GM23338 (cell line): Measurements from ENCODE around the gene ADGRF1. TPM values are rescaled to one million over a fixed set of nuclear protein-coding genes. Genes with fewer than 3 reads are reported as not detected.

Source experiments
- ATAC-seq: fragments of 200-7000 bp; cut with Tn5 transposase; 3 replicates; pipeline ENCODE4 v1.9.1; 2020
- DNase-seq: peaks from one replicate; pipeline ENCODE4 v3.0.0-alpha.2; 2015; ENCODE audit warnings: low spot score
- H2AFZ ChIP-seq: fragments of 200-600 bp; sonication (generic); 2 replicates; pipeline ENCODE4 v1.8.0; 2016; ENCODE audit warnings: antibody characterized with exemption, mild to moderate bottlenecking, moderate library complexity
- H3F3A ChIP-seq: fragments of 200-600 bp; sonication (generic); replicated peaks from 2 replicates; pipeline ENCODE4 v1.8.0; 2017; ENCODE audit warnings: antibody characterized with exemption, mixed run types, low read depth
- H3K27ac ChIP-seq: fragments of 200-600 bp; sonication (generic); 2 replicates; pipeline ENCODE4 v1.6.1; 2016; ENCODE audit warnings: low read depth
- H3K27me3 ChIP-seq: fragments of 200-600 bp; sonication (generic); 2 replicates; pipeline ENCODE4 v1.8.0; 2016; ENCODE audit warnings: mild to moderate bottlenecking, mixed run types, moderate library complexity; ENCODE audit not compliant: insufficient read depth
- H3K36me3 ChIP-seq: fragments of 200-600 bp; sonication (generic); 2 replicates; pipeline ENCODE4 v1.8.0; 2016; ENCODE audit warnings: mild to moderate bottlenecking; ENCODE audit not compliant: insufficient read depth
- H3K4me1 ChIP-seq: fragments of 200-600 bp; sonication (generic); 2 replicates; pipeline ENCODE4 v1.8.0; 2016; ENCODE audit warnings: mild to moderate bottlenecking, moderate library complexity; ENCODE audit not compliant: insufficient read depth
- H3K4me2 ChIP-seq: fragments of 200-600 bp; sonication (generic); 2 replicates; pipeline ENCODE4 v1.7.1; 2017; ENCODE audit warnings: mixed run types
- H3K4me3 ChIP-seq: fragments of 200-600 bp; sonication (generic); 2 replicates; pipeline ENCODE4 v1.6.1; 2016; ENCODE audit warnings: mixed run types
- H3K79me2 ChIP-seq: fragments of 200-600 bp; sonication (generic); replicated peaks from 2 replicates; pipeline ENCODE4 v1.8.0; 2017; ENCODE audit warnings: mild to moderate bottlenecking; ENCODE audit not compliant: insufficient read depth
- H3K9me2 ChIP-seq: fragments of 200-600 bp; sonication (generic); 2 replicates; pipeline ENCODE4 v1.8.0; 2017; ENCODE audit not compliant: insufficient read depth
- H4K20me1 ChIP-seq: fragments of 200-600 bp; sonication (generic); replicated peaks from 2 replicates; pipeline ENCODE4 v1.8.0; 2017; ENCODE audit warnings: mild to moderate bottlenecking; ENCODE audit not compliant: insufficient read depth
- H3K27ac Mint-ChIP-seq: 2 replicates; pipeline ENCODE4 v1.8.0; 2020; ENCODE audit warnings: inconsistent platforms, mild to moderate bottlenecking, moderate library complexity, mixed read lengths
- H3K27me3 Mint-ChIP-seq: 3 replicates; pipeline ENCODE4 v1.8.0; 2022; ENCODE audit warnings: low read depth, mild to moderate bottlenecking, moderate library complexity, mixed read lengths, inconsistent platforms; ENCODE audit not compliant: insufficient read depth, poor library complexity
- H3K36me3 Mint-ChIP-seq: 3 replicates; pipeline ENCODE4 v1.8.0; 2021; ENCODE audit warnings: low read depth, mild to moderate bottlenecking, inconsistent platforms, moderate library complexity, mixed read lengths
- H3K4me1 Mint-ChIP-seq: 3 replicates; pipeline ENCODE4 v1.8.0; 2020; ENCODE audit warnings: mild to moderate bottlenecking, inconsistent platforms, mixed read lengths
- H3K4me3 Mint-ChIP-seq: 3 replicates; pipeline ENCODE4 v1.8.0; 2021; ENCODE audit warnings: moderate library complexity, mild to moderate bottlenecking, inconsistent platforms, mixed read lengths
- H3K9me3 Mint-ChIP-seq: 3 replicates; pipeline ENCODE4 v1.8.0; 2020; ENCODE audit warnings: moderate library complexity, mild to moderate bottlenecking, inconsistent platforms, mixed read lengths
- CREB1 ChIP-seq: fragments of 250-450 bp; sonication (Bioruptor Pico); IDR thresholded peaks from 2 replicates; pipeline ENCODE4 v1.5.0; 2020; ENCODE audit warnings: low read depth, mild to moderate bottlenecking, moderate library complexity
- CTCF ChIP-seq, 2 experiments: fragments of 200-600 bp in 1 of 2; sonication (generic) in 1 of 2; conservative IDR thresholded peaks; 2 replicates each; pipeline versions ENCODE4 v1.5.1 to v1.6.1; 2016 to 2017; ENCODE audit warnings: antibody characterized with exemption in 2 of 2, low read depth in 2 of 2, mild to moderate bottlenecking in 2 of 2, moderate library complexity in 1 of 2
- ETS1 ChIP-seq: IDR thresholded peaks from 2 replicates; pipeline ENCODE4 v1.6.1; 2016; ENCODE audit warnings: antibody characterized with exemption
- EZH2 ChIP-seq: fragments of 200-600 bp; sonication (generic); IDR thresholded peaks from one replicate; pipeline ENCODE4 v1.8.0; 2017; ENCODE audit warnings: antibody characterized with exemption, mild to moderate bottlenecking, low read depth; ENCODE audit not compliant: unreplicated experiment
- EZH2phosphoT487 ChIP-seq: fragments of 200-600 bp; sonication (generic); IDR thresholded peaks from one replicate; pipeline ENCODE4 v1.8.1; 2018; ENCODE audit warnings: antibody characterized with exemption; ENCODE audit not compliant: unreplicated experiment
- JUNB ChIP-seq: IDR thresholded peaks from one replicate; pipeline ENCODE4 v1.6.1; 2016; ENCODE audit warnings: antibody characterized with exemption; ENCODE audit not compliant: unreplicated experiment
- ZNF331 ChIP-seq: fragments of 250-450 bp; sonication (Bioruptor Pico); IDR thresholded peaks from 2 replicates; pipeline ENCODE4 v1.5.0; 2020; ENCODE audit warnings: low read depth, mild to moderate bottlenecking, moderate library complexity
- polyA plus RNA-seq: library from polyadenylated mRNA; unstranded; fragments of >200 nt; fragmentation: Nextera tagmentation; extraction: Ambion mirVana; gene quantifications from 2 replicates; pipeline ENCODE4 v1.2.1, GENCODE V29; 2016
- total RNA-seq: library from RNA; depleted of rRNA; stranded (reverse); fragments of >200 nt; shearing (Covaris generic); gene quantifications from 2 replicates; pipeline ENCODE4 v1.2.3, GENCODE V29; 2014

The ADGRF1 gene
- total and polyA plus RNA-seq, 2 experiments from 2014 or later: not detected

GRCh38 chr6:46967826-46968349 lies 74.2 kb downstream of the ADGRF1 start (continued):
- no peak for TF ChIP-seq CREB1 (CRISPR knock-in tag)
- no peak for TF ChIP-seq EZH2phosphoT487

- DNase-seq (no peak), ATAC-seq (no peak)
- Mint-ChIP-seq H3K27me3 (no peaks in the 10 kb centered on the region), H3K27ac (no peak overlapping the region), H3K4me1 (no peaks in the 10 kb centered on the region), H3K9me3 (no peaks in the 10 kb centered on the region), H3K4me3 (no peak overlapping the region), H3K36me3 (no peaks in the 10 kb centered on the region)
- peaks cover 8% of the 10 kb centered on the region; the same call in 1 of the 2 replicates for H3K4me1 ChIP-seq
- H3K36me3 ChIP-seq: no peaks in the 10 kb centered on the region
- H4K20me1 ChIP-seq: no peaks in the 10 kb centered on the region
- H3K4me3 ChIP-seq: no peak overlapping the region
- H3K4me2 ChIP-seq: no peak overlapping the region
- peaks cover 7% of the 10 kb centered on the region for H3K9me2 ChIP-seq
- no peaks in the 10 kb centered on the region for H3K79me2 ChIP-seq
- H3K27ac ChIP-seq: no peak overlapping the region
- no peak overlapping the region for H2AFZ ChIP-seq
- no peaks in the 10 kb centered on the region for H3F3A ChIP-seq
- no peak for TF ChIP-seq EZH2
- TF ChIP-seq JUNB: no peak
- no peak for TF ChIP-seq ZNF331 (CRISPR knock-in tag)
- TF ChIP-seq ETS1: no peak
- no peak for TF ChIP-seq CTCF (conservative IDR thresholded peaks at IDR 0.05; ENCODE audit: low read depth in 2 of 2)
- H3K27me3 ChIP-seq: no peaks in the 10 kb centered on the region
These were observed 77.2 kb downstream of the ADGRF1 start for GRCh38 chr6:46964716-46965519.

DNA sequence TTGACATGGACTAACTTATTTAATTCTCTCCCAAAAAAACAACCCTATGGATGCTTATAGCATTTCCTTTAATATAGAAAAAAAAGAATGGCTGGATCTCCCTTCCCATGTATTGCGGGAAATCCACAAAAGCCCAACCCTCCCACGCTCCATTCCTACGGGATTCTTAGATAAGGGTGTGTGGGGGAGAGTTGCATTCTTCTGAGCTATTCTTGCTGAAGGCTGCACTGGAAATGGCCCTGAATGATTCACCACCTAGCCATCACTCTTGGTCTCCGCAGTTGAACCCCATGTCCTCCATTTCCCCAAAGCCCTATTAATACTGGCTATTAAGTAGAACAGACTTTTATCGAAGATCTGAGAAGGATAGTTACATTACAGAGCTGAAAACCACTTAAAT lies 78.5 kb downstream of the ADGRF1 start:
- Histone ChIP-seq H3F3A (no peaks in the 10 kb centered on the region), H3K27ac (no peak overlapping the region), H3K27me3 (no peaks in the 10 kb centered on the region), H4K20me1 (no peaks in the 10 kb centered on the region), H3K36me3 (no peaks in the 10 kb centered on the region), H3K4me1 (peaks cover 8% of the 10 kb centered on the region; the same call in 1 of the 2 replicates), H3K79me2 (no peaks in the 10 kb centered on the region), H3K4me2 (no peak overlapping the region), H2AFZ (no peak overlapping the region), H3K9me2 (peaks cover 7% of the 10 kb centered on the region), H3K4me3 (no peak overlapping the region)
- H3K4me1 Mint-ChIP-seq: no peaks in the 10 kb centered on the region
- ATAC-seq (no peak), DNase-seq (no peak)
- no peak overlapping the region for H3K4me3 Mint-ChIP-seq
- no peak overlapping the region for H3K27ac Mint-ChIP-seq
- no peaks in the 10 kb centered on the region for H3K36me3 Mint-ChIP-seq
- no peaks in the 10 kb centered on the region for H3K9me3 Mint-ChIP-seq
- H3K27me3 Mint-ChIP-seq: no peaks in the 10 kb centered on the region
- TF ChIP-seq ETS1 (no peak), EZH2phosphoT487 (no peak), EZH2 (no peak), CREB1 (CRISPR knock-in tag) (no peak)
